Endothelial cell of umbilical vein (primary cell): ENCODE measurements around the gene TBC1D10A. TPM values are rescaled to one million over a fixed set of nuclear protein-coding genes. Genes with fewer than 3 reads are reported as not detected.

ENCODE experiments used
- BruUV-seq: library from RNA; stranded (reverse); fragments of 400-500 nt; replicated peaks from 2 replicates; lab custom pipeline; 2021; lab: Mats Ljungman, UMichigan
- CTCF ChIA-PET: fragments of 300-600, 350-600 bp; sonication (Branson Sonifier 250); formaldehyde crosslinking; loops from one replicate; lab custom pipeline; 2021; ENCODE audit warnings: antibody characterized with exemption, inconsistent platforms; lab: Charles Lee
- POLR2A ChIA-PET: fragments of 300-600, 350-600 bp; sonication (Branson Sonifier 250); formaldehyde crosslinking; loops from one replicate; lab custom pipeline; 2021; ENCODE audit warnings: antibody characterized with exemption, inconsistent platforms; lab: Charles Lee
- DNase-seq: peaks from one replicate; pipeline ENCODE4 v3.0.0-alpha.2; 2011; ENCODE audit warnings: low read depth, low spot score
- FAIRE-seq: peaks from 2 replicates; lab custom pipeline; 2011; peaks lifted over from hg19 to GRCh38; lab: Jason Lieb, UNC
- H2AFZ ChIP-seq: 2 replicates; pipeline ENCODE4 v1.6.0; 2012; ENCODE audit warnings: low read depth, low read length, control low read depth, inconsistent platforms
- H3K27ac ChIP-seq: 2 replicates; pipeline ENCODE4 v1.5.1; 2011; ENCODE audit warnings: low read depth, mild to moderate bottlenecking, control low read depth, low read length, moderate library complexity; ENCODE audit not compliant: insufficient read depth
- H3K27me3 ChIP-seq, 2 experiments: 2 replicates each; pipeline versions ENCODE4 v1.6.0 to v1.6.1; 2011; ENCODE audit warnings: low read length in 2 of 2, mixed read lengths in 1 of 2; ENCODE audit not compliant: control insufficient read depth in 2 of 2, insufficient read depth in 2 of 2
- H3K36me3 ChIP-seq, 2 experiments: 2 replicates in 1 of 2; 3 replicates in 1 of 2; pipeline ENCODE4 v1.5.1; 2011; ENCODE audit warnings: low read length in 2 of 2, mild to moderate bottlenecking in 1 of 2, moderate library complexity in 1 of 2; ENCODE audit not compliant: control insufficient read depth in 2 of 2, insufficient read depth in 2 of 2; ENCODE audit errors: extremely low read depth in 1 of 2
- H3K4me1 ChIP-seq: 3 replicates; pipeline ENCODE4 v1.5.1; 2011; ENCODE audit warnings: mild to moderate bottlenecking, low read length; ENCODE audit not compliant: control insufficient read depth, insufficient read depth; ENCODE audit errors: extremely low read depth
- H3K4me2 ChIP-seq: 2 replicates; pipeline ENCODE4 v1.6.1; 2011; ENCODE audit warnings: low read length, control low read depth, mixed read lengths; ENCODE audit not compliant: insufficient read depth
- H3K4me3 ChIP-seq, 3 experiments: fragments of 200-600 bp in 1 of 3; sonication (generic), shearing (Covaris generic) in 1 of 3; replicated peaks in 1 of 3; 2 replicates each; pipeline ENCODE4 v1.5.1; 2011 to 2016; ENCODE audit warnings: control low read depth in 3 of 3, low read length in 3 of 3, mild to moderate bottlenecking in 2 of 3, inconsistent platforms in 1 of 3, low read depth in 1 of 3, moderate library complexity in 1 of 3; ENCODE audit not compliant: insufficient read depth in 1 of 3
- H3K79me2 ChIP-seq: 2 replicates; pipeline ENCODE4 v1.6.0; 2012; ENCODE audit warnings: low read length, inconsistent platforms; ENCODE audit not compliant: control insufficient read depth, insufficient read depth
- H3K9ac ChIP-seq: replicated peaks from 2 replicates; pipeline ENCODE3; 2011; ENCODE audit warnings: low read length, control low read depth; ENCODE audit not compliant: insufficient read depth; ENCODE audit errors: extremely low read depth
- H3K9me1 ChIP-seq: replicated peaks from 3 replicates; pipeline ENCODE4 v1.6.0; 2011; ENCODE audit warnings: mild to moderate bottlenecking, low read length; ENCODE audit not compliant: control insufficient read depth, insufficient read depth; ENCODE audit errors: extremely low read depth
- H3K9me3 ChIP-seq: replicated peaks from 2 replicates; pipeline ENCODE4 v1.5.1; 2012; ENCODE audit warnings: low read length, inconsistent platforms; ENCODE audit not compliant: control insufficient read depth, insufficient read depth
- H4K20me1 ChIP-seq: replicated peaks from 2 replicates; pipeline ENCODE3; 2011; ENCODE audit warnings: mild to moderate bottlenecking, low read length; ENCODE audit not compliant: control insufficient read depth, insufficient read depth; ENCODE audit errors: extremely low read depth
- EZH2 ChIP-seq: IDR thresholded peaks from 2 replicates; pipeline ENCODE4 v1.6.1; 2012; ENCODE audit warnings: borderline replicate concordance, low read depth, mild to moderate bottlenecking, moderate library complexity, low read length, inconsistent platforms; ENCODE audit not compliant: severe bottlenecking
- FOS ChIP-seq: IDR thresholded peaks from 2 replicates; pipeline ENCODE4 v1.6.1; 2011; ENCODE audit warnings: mild to moderate bottlenecking, low read length, moderate library complexity, borderline replicate concordance; ENCODE audit not compliant: insufficient read depth
- GATA2 ChIP-seq: IDR thresholded peaks from 2 replicates; pipeline ENCODE4 v1.7.0; 2011; ENCODE audit warnings: low read depth, mild to moderate bottlenecking, moderate library complexity, mixed read lengths, low read length; ENCODE audit not compliant: insufficient read length, insufficient read depth
- MYC ChIP-seq: IDR thresholded peaks from one replicate; pipeline ENCODE4 v1.6.1; 2011; ENCODE audit warnings: mild to moderate bottlenecking, low read depth, low read length
- POLR2AphosphoS5 ChIP-seq: IDR thresholded peaks from 2 replicates; pipeline ENCODE4 v1.6.1; 2012; ENCODE audit warnings: low read depth, mild to moderate bottlenecking, control low read depth, low read length, moderate library complexity; ENCODE audit not compliant: insufficient read depth
- dilution Hi-C: fragments of 300-500 bp; cut with MboI; formaldehyde crosslinking; loops from one replicate; pipeline ENCODE4 v1.15.0; 2019; ENCODE audit warnings: low sequenced_read_pairs; ENCODE audit not compliant: extremely low pct_ligation_motif_present
- intact Hi-C: fragments of 100-400 bp; cut with micrococcal nuclease; formaldehyde crosslinking; loops from one replicate; pipeline ENCODE4 v1.10.0; 2022
- polyA plus RNA-seq, 4 experiments: library from polyadenylated mRNA; depleted of rRNA in 3 of 4; stranded (reverse) in 3 of 4; unstranded in 1 of 4; fragments of >200 nt; gene quantifications; 2 replicates each; pipeline versions ENCODE4 v1.2.1 to v1.2.3, GENCODE V29; 2011 to 2012; ENCODE audit warnings: missing spikeins in 1 of 4
- total RNA-seq: library from RNA; stranded (reverse); gene quantifications from 2 replicates; pipeline ENCODE4 v1.2.3, GENCODE V29; 2021
- TF ChIP-seq, protein P1 (sequence below), 2 donors: IDR thresholded peaks; 1 replicate in 1 of 2; 2 replicates in 1 of 2; pipeline ENCODE4 v1.5.1; 2011; ENCODE audit warnings: low read length in 2 of 2, mild to moderate bottlenecking in 2 of 2, moderate library complexity in 2 of 2, control low read depth in 1 of 2, inconsistent platforms in 1 of 2, low read depth in 1 of 2; ENCODE audit not compliant: insufficient read depth in 1 of 2; ENCODE audit errors: extremely low read depth in 1 of 2
- TF ChIP-seq, protein P2 (sequence below): IDR thresholded peaks from 2 replicates; pipeline ENCODE4 v1.6.1; 2011; ENCODE audit not compliant: insufficient read depth, insufficient read length

Gene TBC1D10A
- total and polyA plus RNA-seq, 2 donors (not counting 3 experiments of a cell fraction or from before 2014, with no cell fraction given), result 10.0 to 11.9 TPM

DNA sequence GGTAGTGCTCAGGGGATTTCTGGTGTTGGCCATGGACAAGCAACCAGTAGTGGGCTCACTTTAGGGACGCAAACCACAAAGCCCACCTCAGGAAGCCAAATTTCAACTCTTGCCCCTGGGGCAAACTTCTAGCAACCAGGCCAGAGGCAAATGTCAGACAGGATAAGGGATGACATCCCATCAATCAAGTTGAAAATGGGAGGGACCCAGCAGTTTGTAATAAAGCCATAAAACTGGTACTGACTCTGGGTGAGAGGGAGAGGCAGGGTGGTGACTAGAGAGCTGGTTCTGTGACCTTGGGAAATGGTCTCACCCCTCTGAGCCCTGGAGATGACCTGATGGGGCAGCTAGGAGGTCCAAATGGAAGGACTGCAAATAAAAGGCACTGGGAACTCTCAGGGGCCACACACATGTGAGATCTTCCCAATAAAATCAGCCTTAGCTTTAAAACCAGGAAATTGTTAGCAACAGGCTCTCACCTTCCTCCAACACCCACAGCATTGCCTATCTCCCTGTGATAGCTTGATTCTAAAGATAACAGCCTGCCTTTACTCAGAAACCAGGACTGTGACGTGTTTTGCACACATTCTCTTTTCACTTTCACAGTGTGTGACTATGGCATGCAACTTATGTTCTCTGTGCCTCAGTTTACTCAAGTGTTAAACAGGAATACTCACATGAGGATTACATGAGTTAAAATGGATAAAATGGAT is 6.4 kb upstream of the TBC1D10A start:
- FAIRE-seq (no peak), DNase-seq (no peak)
- no peak overlapping the region for H3K9ac ChIP-seq
- no peak overlapping the region for H3K4me3 ChIP-seq
- TF ChIP-seq, protein P1, sequence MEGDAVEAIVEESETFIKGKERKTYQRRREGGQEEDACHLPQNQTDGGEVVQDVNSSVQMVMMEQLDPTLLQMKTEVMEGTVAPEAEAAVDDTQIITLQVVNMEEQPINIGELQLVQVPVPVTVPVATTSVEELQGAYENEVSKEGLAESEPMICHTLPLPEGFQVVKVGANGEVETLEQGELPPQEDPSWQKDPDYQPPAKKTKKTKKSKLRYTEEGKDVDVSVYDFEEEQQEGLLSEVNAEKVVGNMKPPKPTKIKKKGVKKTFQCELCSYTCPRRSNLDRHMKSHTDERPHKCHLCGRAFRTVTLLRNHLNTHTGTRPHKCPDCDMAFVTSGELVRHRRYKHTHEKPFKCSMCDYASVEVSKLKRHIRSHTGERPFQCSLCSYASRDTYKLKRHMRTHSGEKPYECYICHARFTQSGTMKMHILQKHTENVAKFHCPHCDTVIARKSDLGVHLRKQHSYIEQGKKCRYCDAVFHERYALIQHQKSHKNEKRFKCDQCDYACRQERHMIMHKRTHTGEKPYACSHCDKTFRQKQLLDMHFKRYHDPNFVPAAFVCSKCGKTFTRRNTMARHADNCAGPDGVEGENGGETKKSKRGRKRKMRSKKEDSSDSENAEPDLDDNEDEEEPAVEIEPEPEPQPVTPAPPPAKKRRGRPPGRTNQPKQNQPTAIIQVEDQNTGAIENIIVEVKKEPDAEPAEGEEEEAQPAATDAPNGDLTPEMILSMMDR (IDR thresholded peaks at IDR 0.05; ENCODE audit: extremely low read depth in 1 of 2, insufficient read depth in 1 of 2, low read depth in 1 of 2, low read length in 2 of 2), result no peak
- TF ChIP-seq FOS (no peak), MYC (no peak), EZH2 (no peak), GATA2 (no peak), POLR2AphosphoS5 (no peak)
- TF ChIP-seq, protein P2, sequence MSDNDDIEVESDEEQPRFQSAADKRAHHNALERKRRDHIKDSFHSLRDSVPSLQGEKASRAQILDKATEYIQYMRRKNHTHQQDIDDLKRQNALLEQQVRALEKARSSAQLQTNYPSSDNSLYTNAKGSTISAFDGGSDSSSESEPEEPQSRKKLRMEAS, result no peak
- H3K4me1 ChIP-seq, result no peaks in the 10 kb centered on the region
- ChIA-PET CTCF (interaction anchor here (1.2 to 14.7 kb wide), 2 partner anchors 45 to 54 kb away, joined by 4 to 164 read pairs; partner anchors contain the start of genes CASTOR1 and RNF215), POLR2A (interaction anchor here (0.6 kb wide), 1 partner anchor 41 kb away, joined by 3 read pairs; no protein-coding TSS in a partner anchor)
- intact Hi-C loops (no loop called here), dilution Hi-C loops (no loop called here)
- no TSS peak for BruUV-seq
- H3K27ac ChIP-seq, result no peak overlapping the region
- no peaks in the 10 kb centered on the region for H3K27me3 ChIP-seq
- H2AFZ ChIP-seq, result no peak overlapping the region
- no peaks in the 10 kb centered on the region for H3K9me1 ChIP-seq
- H4K20me1 ChIP-seq, result no peaks in the 10 kb centered on the region
- no peak overlapping the region for H3K4me2 ChIP-seq
- H3K36me3 ChIP-seq, result peaks cover 29 to 53% of the 10 kb centered on the region in 2 experiments
- no peaks in the 10 kb centered on the region for H3K9me3 ChIP-seq
- no peaks in the 10 kb centered on the region for H3K79me2 ChIP-seq
